HepG2 (cell line): ENCODE data around the gene PYCARD. TPM values are rescaled to one million over a fixed set of nuclear protein-coding genes. Genes with fewer than 3 reads are reported as not detected.
A peak's percentile ranks its signal among the peaks of the same experiment; 100 is the strongest.

ENCODE experiments used
- ATAC-seq: fragments of 200-7000 bp; cut with Tn5 transposase; 3 replicates; pipeline ENCODE4 v1.9.1; 2020; ENCODE audit warnings: mild to moderate bottlenecking, moderate library complexity
- BruUV-seq: library from RNA; stranded (reverse); fragments of 400-500 nt; replicated peaks from 2 replicates; lab custom pipeline; 2021; lab: Mats Ljungman, UMichigan
- CTCF ChIA-PET: fragments of 300-600 bp; formaldehyde crosslinking; extraction: SDS; loops from one replicate; lab custom pipeline; 2021; ENCODE audit warnings: low total read pairs, inconsistent platforms, low intra/inter-chr PET ratio; lab: Yijun Ruan, JAX
- POLR2A ChIA-PET: fragments of 350-600 bp; sonication (Branson Sonifier 250); formaldehyde crosslinking; loops from one replicate; lab custom pipeline; 2020; ENCODE audit warnings: antibody characterized with exemption, inconsistent platforms; lab: Yijun Ruan, JAX
- DNase-seq: peaks from one replicate; pipeline ENCODE4 v3.0.0-alpha.2; 2015; ENCODE audit warnings: low spot score
- FAIRE-seq: peaks from 3 replicates; lab custom pipeline; 2011; peaks lifted over from hg19 to GRCh38; lab: Jason Lieb, UNC
- H2AFZ ChIP-seq: one replicate; pipeline ENCODE4 v1.6.1; 2011; ENCODE audit warnings: low read length, inconsistent platforms
- H3K27ac ChIP-seq: fragments of 300-600 bp; 3 replicates; pipeline ENCODE4 v1.8.0; 2011; ENCODE audit warnings: mixed run types, mild to moderate bottlenecking, mixed read lengths, low read length, inconsistent platforms; ENCODE audit not compliant: insufficient read depth; ENCODE audit errors: extremely low read length
- H3K27me3 ChIP-seq, 2 experiments: fragments of 200-600 bp in 1 of 2; 2 replicates in 1 of 2; 3 replicates in 1 of 2; pipeline versions ENCODE4 v1.6.0 to v1.8.0; 2011; ENCODE audit warnings: low read length in 2 of 2, mild to moderate bottlenecking in 2 of 2, moderate library complexity in 2 of 2, inconsistent platforms in 1 of 2; ENCODE audit not compliant: insufficient read depth in 2 of 2, control insufficient read depth in 1 of 2
- H3K36me3 ChIP-seq, 2 experiments: fragments of 200-600 bp in 1 of 2; replicated peaks in 1 of 2; 2 replicates in 1 of 2; 3 replicates in 1 of 2; pipeline versions ENCODE4 v1.5.1 to v1.8.0; 2011; ENCODE audit warnings: low read length in 2 of 2, inconsistent platforms in 1 of 2; ENCODE audit not compliant: insufficient read depth in 2 of 2, control insufficient read depth in 1 of 2
- H3K4me1 ChIP-seq: 2 replicates; pipeline ENCODE4 v1.5.1; 2012; ENCODE audit warnings: low read length, inconsistent platforms; ENCODE audit not compliant: insufficient read depth
- H3K4me2 ChIP-seq: 2 replicates; pipeline ENCODE4 v1.6.0; 2011; ENCODE audit warnings: low read depth, low read length, inconsistent platforms
- H3K4me3 ChIP-seq, 3 experiments: fragments of 200-600 bp in 1 of 3; sonication (generic), shearing (Covaris generic) in 1 of 3; replicated peaks in 1 of 3; 2 replicates each; pipeline ENCODE4 v1.5.1; 2011 to 2016; ENCODE audit warnings: low read length in 3 of 3, inconsistent platforms in 2 of 3, low read depth in 2 of 3, mild to moderate bottlenecking in 2 of 3, control low read depth in 1 of 3, mixed read lengths in 1 of 3; ENCODE audit not compliant: insufficient read depth in 1 of 3
- H3K79me2 ChIP-seq: one replicate; pipeline ENCODE4 v1.6.1; 2011; ENCODE audit warnings: low read length, inconsistent platforms; ENCODE audit not compliant: insufficient read depth
- H3K9ac ChIP-seq: 2 replicates; pipeline ENCODE4 v1.6.0; 2011; ENCODE audit warnings: mild to moderate bottlenecking, low read depth, low read length, inconsistent platforms; ENCODE audit not compliant: insufficient read depth
- H3K9me3 ChIP-seq: 2 replicates; pipeline ENCODE4 v1.5.1; 2012; ENCODE audit warnings: mild to moderate bottlenecking, low read length
- H4K20me1 ChIP-seq: 2 replicates; pipeline ENCODE4 v1.6.0; 2011; ENCODE audit warnings: inconsistent platforms, mild to moderate bottlenecking, low read length, moderate library complexity; ENCODE audit not compliant: insufficient read depth
- EZH2 ChIP-seq: conservative IDR thresholded peaks from 2 replicates; pipeline ENCODE4 v1.6.1; 2012; ENCODE audit warnings: mild to moderate bottlenecking, low read depth, low read length, moderate library complexity
- HOXD1 ChIP-seq: sonication (generic); formaldehyde crosslinking; IDR thresholded peaks from 2 replicates; pipeline ENCODE4 v1.5.0; 2020; ENCODE audit warnings: missing genetic modification reagents
- RCOR2 ChIP-seq: IDR thresholded peaks from 2 replicates; pipeline ENCODE4 v1.6.1; 2016; ENCODE audit warnings: missing biosample characterization, missing genetic modification reagents
- ZSCAN22 ChIP-seq: sonication (generic); formaldehyde crosslinking; IDR thresholded peaks from 2 replicates; pipeline ENCODE4 v1.4.0; 2020; ENCODE audit warnings: mild to moderate bottlenecking, missing genetic modification reagents
- WGBS: methylation state at CpG from one replicate; pipeline ENCODE4 v1.1.6; 2017; ENCODE audit warnings: low lambda C conversion rate; 5-methylcytosine and 5-hydroxymethylcytosine counted together
- in situ Hi-C: cut with HindIII; loops from 2 replicates; pipeline ENCODE4 v1.10.0; 2017; ENCODE audit warnings: low pct_unique_long_range_greater_than_20kb; ENCODE audit not compliant: extremely low pct_ligation_motif_present
- intact Hi-C: fragments of 100-400 bp; cut with micrococcal nuclease; formaldehyde crosslinking; loops from one replicate; pipeline ENCODE4 v1.10.0; 2022; ENCODE audit not compliant: unreplicated experiment
- polyA plus RNA-seq, 8 experiments: library from polyadenylated mRNA; depleted of rRNA in 3 of 8; stranded (reverse) in 7 of 8; unstranded in 1 of 8; fragments of >200 nt; fragmentation: Illumina TruSeq in 4 of 8; extraction: Trizol in 4 of 8; gene quantifications; 2 replicates each; pipeline versions ENCODE4 v1.2.1 to v1.2.3, GENCODE V29; 2011 to 2016; ENCODE audit warnings: low read depth in 4 of 8, missing spikeins in 1 of 8, mixed read lengths in 1 of 8; ENCODE audit not compliant: insufficient read depth in 1 of 8
- small RNA-seq, 3 experiments: library from RNA; depleted of rRNA; stranded (forward); fragments of <200 nt; gene quantifications; one replicate each; pipeline ENCODE3, GENCODE V24; 2012; ENCODE audit warnings: low read depth in 2 of 3, low replicate concordance in 1 of 3; ENCODE audit not compliant: insufficient read length in 3 of 3, insufficient read depth in 2 of 3
- total RNA-seq, 5 experiments: library from RNA; depleted of rRNA; stranded (reverse); fragments of >200 nt; fragmentation: Illumina TruSeq; extraction: Trizol; gene quantifications; 2 replicates each; pipeline ENCODE4 v1.2.3, GENCODE V29; 2016; ENCODE audit warnings: low read depth in 1 of 5

The PYCARD gene
- total and polyA plus RNA-seq, 2 of the 13 experiments (the other 11 are each of a cell fraction or from before 2014, with no cell fraction given), result 4.8 to 9.2 TPM

GRCh38 chr16:31157136-31157535, 45.4 kb downstream of the PYCARD start:
- ChIA-PET POLR2A (interaction anchor here (0.7 to 1.3 kb wide), 2 partner anchors 8 to 23 kb away, joined by 3 to 7 read pairs; partner anchors contain the start of gene FUS), CTCF (no interaction called here)
- BruUV-seq, result no TSS peak
- H4K20me1 ChIP-seq, result no peaks in the 10 kb centered on the region
- H3K79me2 ChIP-seq, result no peaks in the 10 kb centered on the region
- no peak overlapping the region for H3K9ac ChIP-seq
- no peaks in the 10 kb centered on the region for H3K9me3 ChIP-seq
- TF ChIP-seq HOXD1 (CRISPR knock-in tag), result no peak
- no peak for TF ChIP-seq ZSCAN22
- peak; percentile 77; the same call in 1 of the 2 replicates for TF ChIP-seq EZH2
- no peak for TF ChIP-seq RCOR2 (CRISPR knock-in tag)
- intact Hi-C loops (loop anchor here (5.0 kb wide), 2 partner anchors 50 to 130 kb away; partner anchors contain the start of gene BCKDK), in situ Hi-C loops (no loop called here)
- H3K4me2 ChIP-seq, result peak overlapping the region; percentile 58
- no peak overlapping the region for H3K4me3 ChIP-seq
- H3K27me3 ChIP-seq, result peaks cover 4 to 32% of the 10 kb centered on the region in 2 experiments; a peak in 4 of 5 replicates
- no peak overlapping the region for H3K27ac ChIP-seq
- H3K36me3 ChIP-seq, result no peaks in the 10 kb centered on the region
- H3K4me1 ChIP-seq, result peaks cover 8% of the 10 kb centered on the region
- DNase-seq (no peak), ATAC-seq (peak; percentile 57), FAIRE-seq (no peak)
- WGBS, result 5% methylated on average over 8 of the region's 8 CpGs
- H2AFZ ChIP-seq, result no peak overlapping the region

Small RNA genes within 50 kb of the gene (small RNA-seq; reads per million reads assigned to genes)
- gene AC009088.4, result 0 reads per million in 3 experiments
- 0 reads per million in 3 experiments for gene NDUFA3P6

Other genes starting within 250 kb of the PYCARD start
- 3.6 and 5.6 TPM in 2 replicates for gene SETD1A, start 245.0 kb downstream of the PYCARD start, total RNA-seq (2016; rRNA removed; fragmentation: Illumina TruSeq; extraction: Trizol)
- gene SETD1A, start 245.0 kb downstream of the PYCARD start, polyA plus RNA-seq (2011; rRNA removed), result 3.2 and 3.8 TPM in 2 replicates
- 58.8 and 69.7 TPM in 2 replicates for gene HSD3B7, start 217.6 kb downstream of the PYCARD start, total RNA-seq (2016; rRNA removed; fragmentation: Illumina TruSeq; extraction: Trizol)
- 32.9 and 40.9 TPM in 2 replicates for gene HSD3B7, start 217.6 kb downstream of the PYCARD start, polyA plus RNA-seq (2011; rRNA removed)
- 1.7 and 3.0 TPM in 2 replicates for gene STX1B, start 192.1 kb downstream of the PYCARD start, total RNA-seq (2016; rRNA removed; fragmentation: Illumina TruSeq; extraction: Trizol)
- 1.3 and 2.1 TPM in 2 replicates for gene STX1B, start 192.1 kb downstream of the PYCARD start, polyA plus RNA-seq (2011; rRNA removed)
- gene STX4, start 169.2 kb downstream of the PYCARD start, total RNA-seq (2016; rRNA removed; fragmentation: Illumina TruSeq; extraction: Trizol), result 29.2 and 31.3 TPM in 2 replicates
- 34.6 and 37.0 TPM in 2 replicates for gene STX4, start 169.2 kb downstream of the PYCARD start, polyA plus RNA-seq (2011; rRNA removed)
- 7.5 and 9.8 TPM in 2 replicates for gene ZNF668, start 128.5 kb downstream of the PYCARD start, total RNA-seq (2016; rRNA removed; fragmentation: Illumina TruSeq; extraction: Trizol)
- 3.8 and 4.0 TPM in 2 replicates for gene ZNF668, start 128.5 kb downstream of the PYCARD start, polyA plus RNA-seq (2011; rRNA removed)
- gene ZNF646, start 128.3 kb downstream of the PYCARD start, total RNA-seq (2016; rRNA removed; fragmentation: Illumina TruSeq; extraction: Trizol), result 7.8 and 10.9 TPM in 2 replicates
- 3.4 and 4.4 TPM in 2 replicates for gene ZNF646, start 128.3 kb downstream of the PYCARD start, polyA plus RNA-seq (2011; rRNA removed)
- gene PRSS53, start 113.8 kb downstream of the PYCARD start, total RNA-seq (2016; rRNA removed; fragmentation: Illumina TruSeq; extraction: Trizol), result 0.65 and 2.2 TPM in 2 replicates
- 6.9 and 7.4 TPM in 2 replicates for gene PRSS53, start 113.8 kb downstream of the PYCARD start, polyA plus RNA-seq (2011; rRNA removed)
- gene VKORC1, start 108.0 kb downstream of the PYCARD start, total RNA-seq (2016; rRNA removed; fragmentation: Illumina TruSeq; extraction: Trizol), result 92.1 and 141 TPM in 2 replicates
- gene VKORC1, start 108.0 kb downstream of the PYCARD start, polyA plus RNA-seq (2011; rRNA removed), result 613 and 615 TPM in 2 replicates
- gene BCKDK, start 94.4 kb downstream of the PYCARD start, total RNA-seq (2016; rRNA removed; fragmentation: Illumina TruSeq; extraction: Trizol), result 24.9 and 25.2 TPM in 2 replicates
- gene BCKDK, start 94.4 kb downstream of the PYCARD start, polyA plus RNA-seq (2011; rRNA removed), result 42.6 and 54.2 TPM in 2 replicates
- gene KAT8, start 85.1 kb downstream of the PYCARD start, total RNA-seq (2016; rRNA removed; fragmentation: Illumina TruSeq; extraction: Trizol), result 69.5 and 79.0 TPM in 2 replicates
- 84.2 and 85.3 TPM in 2 replicates for gene KAT8, start 85.1 kb downstream of the PYCARD start, polyA plus RNA-seq (2011; rRNA removed)
- gene PRSS8, start 67.0 kb downstream of the PYCARD start, total RNA-seq (2016; rRNA removed; fragmentation: Illumina TruSeq; extraction: Trizol), result 1.2 and 2.6 TPM in 2 replicates
- gene PRSS8, start 67.0 kb downstream of the PYCARD start, polyA plus RNA-seq (2011; rRNA removed), result 7.2 and 20.0 TPM in 2 replicates
- gene PRSS36, start 52.7 kb downstream of the PYCARD start, total RNA-seq (2016; rRNA removed; fragmentation: Illumina TruSeq; extraction: Trizol), result 1.1 and 1.5 TPM in 2 replicates
- gene PRSS36, start 52.7 kb downstream of the PYCARD start, polyA plus RNA-seq (2011; rRNA removed), result 2.1 and 2.7 TPM in 2 replicates
- 64.8 and 68.1 TPM in 2 replicates for gene FUS, start 22.6 kb downstream of the PYCARD start, total RNA-seq (2016; rRNA removed; fragmentation: Illumina TruSeq; extraction: Trizol)
- 168 and 176 TPM in 2 replicates for gene FUS, start 22.6 kb downstream of the PYCARD start, polyA plus RNA-seq (2011; rRNA removed)
- not detected in 2 replicates for gene TRIM72, start 11.4 kb upstream of the PYCARD start, total RNA-seq (2016; rRNA removed; fragmentation: Illumina TruSeq; extraction: Trizol)
- gene TRIM72, start 11.4 kb upstream of the PYCARD start, polyA plus RNA-seq (2011; rRNA removed), result not detected in 2 replicates
- not detected in 2 replicates for gene PYDC1, start 14.4 kb upstream of the PYCARD start, total RNA-seq (2016; rRNA removed; fragmentation: Illumina TruSeq; extraction: Trizol)
- gene PYDC1, start 14.4 kb upstream of the PYCARD start, polyA plus RNA-seq (2011; rRNA removed), result not detected in 2 replicates
- 0.11 and 0.20 TPM in 2 replicates for gene ITGAM, start 57.2 kb upstream of the PYCARD start, total RNA-seq (2016; rRNA removed; fragmentation: Illumina TruSeq; extraction: Trizol)
- gene ITGAM, start 57.2 kb upstream of the PYCARD start, polyA plus RNA-seq (2011; rRNA removed), result 0.01 and 0.09 TPM in 2 replicates
- not detected in 2 replicates for gene ITGAX, start 152.4 kb upstream of the PYCARD start, total RNA-seq (2016; rRNA removed; fragmentation: Illumina TruSeq; extraction: Trizol)
- gene ITGAX, start 152.4 kb upstream of the PYCARD start, polyA plus RNA-seq (2011; rRNA removed), result 0.32 and 0.42 TPM in 2 replicates
- not detected in 2 replicates for gene ITGAD, start 190.6 kb upstream of the PYCARD start, total RNA-seq (2016; rRNA removed; fragmentation: Illumina TruSeq; extraction: Trizol)
- gene ITGAD, start 190.6 kb upstream of the PYCARD start, polyA plus RNA-seq (2011; rRNA removed), result not detected in 2 replicates
- gene COX6A2, start 225.6 kb upstream of the PYCARD start, total RNA-seq (2016; rRNA removed; fragmentation: Illumina TruSeq; extraction: Trizol), result not detected in 2 replicates
- gene COX6A2, start 225.6 kb upstream of the PYCARD start, polyA plus RNA-seq (2011; rRNA removed), result not detected in 2 replicates
- not detected in 2 replicates for gene ZNF843, start 240.0 kb upstream of the PYCARD start, total RNA-seq (2016; rRNA removed; fragmentation: Illumina TruSeq; extraction: Trizol)
- gene ZNF843, start 240.0 kb upstream of the PYCARD start, polyA plus RNA-seq (2011; rRNA removed), result 0.03 and 0.04 TPM in 2 replicates